ENCODE data around the gene SNX11. TPM values are rescaled to one million over a fixed set of nuclear protein-coding genes. Genes with fewer than 3 reads are reported as not detected.

Gene SNX11, protein sequence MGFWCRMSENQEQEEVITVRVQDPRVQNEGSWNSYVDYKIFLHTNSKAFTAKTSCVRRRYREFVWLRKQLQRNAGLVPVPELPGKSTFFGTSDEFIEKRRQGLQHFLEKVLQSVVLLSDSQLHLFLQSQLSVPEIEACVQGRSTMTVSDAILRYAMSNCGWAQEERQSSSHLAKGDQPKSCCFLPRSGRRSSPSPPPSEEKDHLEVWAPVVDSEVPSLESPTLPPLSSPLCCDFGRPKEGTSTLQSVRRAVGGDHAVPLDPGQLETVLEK
- 8.9 and 10.1 TPM in 2 replicates for total RNA-seq

DNA sequence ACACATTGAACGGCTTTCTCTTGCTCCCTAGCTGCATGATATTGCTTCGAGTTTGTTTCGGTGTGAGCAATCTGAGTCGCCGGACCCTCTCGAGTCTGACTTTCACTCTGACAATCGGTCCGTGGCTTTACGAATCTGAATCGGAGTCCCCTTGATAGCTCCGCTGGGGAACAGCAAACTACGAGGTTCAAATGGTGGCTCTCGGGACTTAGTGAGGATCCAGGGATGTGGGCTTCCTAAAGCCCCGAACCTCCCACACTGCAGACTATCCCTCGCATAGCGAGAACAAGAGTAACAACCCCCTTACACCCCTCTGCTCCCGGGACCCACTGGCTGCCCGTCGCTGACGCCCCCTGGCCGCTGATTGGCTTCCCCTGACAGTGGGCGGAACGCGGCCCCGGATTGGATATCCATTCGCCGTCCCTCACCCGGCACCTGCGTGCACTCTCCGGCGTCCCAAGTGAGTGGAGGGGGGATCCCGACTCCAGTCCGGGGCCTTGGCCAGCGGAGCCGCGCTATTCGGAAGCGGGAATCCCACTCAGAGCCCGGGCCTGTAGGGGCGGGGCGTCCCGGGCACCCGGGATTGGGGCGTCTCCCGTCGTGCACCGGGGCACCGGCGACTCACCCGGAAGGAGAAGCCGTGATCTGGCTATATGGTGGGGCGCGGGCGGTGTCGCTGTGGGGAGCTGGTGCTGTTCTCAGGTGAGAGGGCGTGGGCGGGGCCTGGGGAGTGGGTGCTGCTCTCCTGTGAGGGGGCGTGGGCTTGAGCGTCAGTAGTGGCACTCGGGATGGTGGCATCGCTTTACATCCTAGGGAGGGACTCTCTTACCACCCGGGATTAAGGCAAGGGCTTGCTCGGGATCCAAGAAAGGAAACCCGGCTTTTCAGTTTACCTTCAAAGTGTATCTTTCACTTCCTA, at the start of gene SNX11:
Gene SNX11, plus strand, starts transcription at position 630 of the 919 bp plus-strand sequence. CDS start 4,278 bp downstream, outside the sequence.

DNA sequence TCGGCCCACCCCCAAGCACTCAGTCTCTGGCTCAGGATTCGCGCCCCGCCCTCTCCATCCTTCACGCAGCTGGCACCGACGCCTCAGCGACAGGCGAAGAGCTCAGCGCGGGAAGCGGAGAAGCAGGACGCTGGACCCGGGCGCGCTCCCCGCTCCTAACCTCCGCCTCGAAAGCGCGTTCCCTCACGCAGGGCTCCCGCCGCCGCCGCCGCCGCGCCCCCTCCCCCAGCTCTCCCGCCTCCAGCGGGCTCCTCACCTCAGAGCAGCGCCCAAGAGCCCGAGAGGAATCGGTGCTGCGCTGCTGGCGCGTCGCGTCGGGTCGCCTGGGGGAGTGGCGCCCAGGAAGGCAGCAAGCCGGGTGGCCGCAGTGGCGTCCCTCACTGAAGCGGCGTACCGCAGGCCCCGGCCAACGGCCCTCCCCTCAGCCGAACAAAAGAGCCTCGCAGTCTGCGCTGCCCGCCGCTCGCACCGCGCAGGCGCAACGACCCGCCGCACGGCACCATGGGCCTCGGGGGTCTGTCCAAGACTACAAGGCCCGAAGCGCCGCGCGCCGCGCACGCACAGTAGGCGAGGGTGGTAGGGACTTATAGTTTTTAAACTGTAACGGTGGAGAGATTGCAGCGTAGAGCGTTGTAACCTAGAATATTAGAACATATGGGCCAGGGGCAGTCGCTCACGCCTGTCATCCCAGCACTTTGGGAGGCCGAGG, 6.4 kb upstream of the SNX11 start, which contains the start of gene CBX1:
Gene CBX1, minus strand, starts transcription at position 467 of the 709 bp plus-strand sequence. CDS start 24,474 bp downstream, outside the sequence.

Other genes with a start within 250 kb of the SNX11 start
- gene SP2, start 211.5 kb upstream of the SNX11 start, total RNA-seq: 3.4 TPM in 2 replicates
- gene PNPO, start 166.2 kb upstream of the SNX11 start, total RNA-seq: 27.2 and 27.9 TPM in 2 replicates
- not detected in 2 replicates for gene PRR15L, start 149.9 kb upstream of the SNX11 start, total RNA-seq
- gene CDK5RAP3, start 136.7 kb upstream of the SNX11 start, total RNA-seq: 76.0 and 78.7 TPM in 2 replicates
- 23.6 and 26.6 TPM in 2 replicates for gene COPZ2, start 70.0 kb upstream of the SNX11 start, total RNA-seq
- 73.6 and 76.1 TPM in 2 replicates for gene NFE2L1, start 59.4 kb upstream of the SNX11 start, total RNA-seq
- 51.7 and 65.4 TPM in 2 replicates for gene CBX1, start 6.3 kb upstream of the SNX11 start, total RNA-seq

Data from bronchus fibroblast of lung (primary cell).